ENCODE data around the gene TNFRSF1A.

DNA sequence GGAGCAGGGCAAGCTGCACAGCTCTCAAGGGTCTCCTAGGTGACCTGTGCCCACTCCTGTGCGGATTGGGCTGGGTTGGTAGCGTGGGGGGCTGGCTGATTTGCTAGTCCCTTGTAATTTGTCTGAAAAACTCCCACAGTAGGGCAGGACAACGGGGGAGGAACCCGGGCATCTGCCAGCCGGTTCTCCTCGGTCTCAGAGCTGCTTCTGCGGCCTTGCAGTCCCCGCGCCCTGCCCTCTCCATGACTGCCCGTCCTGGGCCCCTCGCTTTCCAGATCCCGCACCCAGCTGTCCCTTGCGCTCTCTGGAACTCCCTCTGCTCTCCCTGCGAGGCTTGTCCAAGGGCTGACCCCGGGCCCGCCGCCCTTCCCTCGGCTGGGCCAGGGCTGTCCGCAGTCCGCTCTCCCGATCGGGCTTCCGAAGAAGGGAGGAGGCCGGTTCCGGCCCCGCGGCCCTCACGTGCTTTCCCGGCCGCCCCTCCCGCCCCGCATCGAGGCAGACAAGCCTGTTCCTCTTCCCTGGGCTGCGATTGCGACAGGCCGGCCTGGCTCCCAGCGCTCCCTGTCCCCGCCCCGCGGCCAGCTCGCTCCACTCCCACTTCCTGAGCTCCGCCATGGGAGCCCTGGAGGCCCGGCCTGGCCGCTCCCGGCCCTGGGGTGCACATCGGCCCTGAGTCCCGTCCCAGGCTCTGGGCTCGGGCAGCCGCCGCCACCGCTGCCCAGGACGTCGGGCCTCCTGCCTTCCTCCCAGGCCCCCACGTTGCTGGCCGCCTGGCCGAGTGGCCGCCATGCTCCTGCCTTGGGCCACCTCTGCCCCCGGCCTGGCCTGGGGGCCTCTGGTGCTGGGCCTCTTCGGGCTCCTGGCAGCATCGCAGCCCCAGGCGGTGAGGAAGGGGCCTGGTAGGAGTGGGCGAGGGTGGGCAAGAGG, 42.0 kb upstream of the TNFRSF1A start, which contains the start of gene LTBR:
- no peak for TF ChIP-seq CTCF (conservative IDR thresholded peaks at IDR 0.05; ENCODE audit: low read depth, low read length)
- no peak for TF ChIP-seq EZH2 (IDR thresholded peaks at IDR 0.05; ENCODE audit: low read length, unreplicated experiment)
